AML-193 (cell line): ENCODE data around the gene FAM9C.
A peak's percentile ranks its signal among the peaks of the same experiment; 100 is the strongest.
"Not testable (repeated sequence)": the region's sequence is repeated elsewhere in the genome, so short reads cannot be mapped to it uniquely, and the experiment has no call there.

Source experiments
- DNase-seq, 2 experiments: peaks; one replicate each; lab custom pipeline; 2025; lab: John Stamatoyannopoulos, UW

The FAM9C gene

DNA sequence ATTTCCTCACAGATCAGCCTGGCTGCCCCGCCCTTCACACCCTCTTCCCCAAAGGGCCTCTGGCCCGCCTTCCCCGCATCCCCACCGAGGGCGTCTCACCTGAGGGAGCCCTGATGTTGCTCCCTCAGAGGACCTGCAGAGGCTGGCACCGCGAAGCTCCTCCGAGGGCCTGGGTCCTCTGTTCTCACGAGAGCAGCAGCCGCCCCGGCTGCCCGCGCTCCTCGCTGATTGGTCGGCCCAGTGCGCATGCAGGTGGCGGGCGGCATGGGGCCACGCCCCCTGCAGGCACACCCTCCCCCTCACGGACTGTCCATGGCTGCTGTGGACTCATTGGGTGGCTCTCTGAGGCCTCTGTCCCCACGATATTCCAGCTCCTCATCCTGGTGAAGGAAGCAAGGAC lies at the start of gene FAM9C:
Gene FAM9C, minus strand, starts transcription at position 180 of the 400 bp plus-strand sequence. CDS start 831 bp downstream, outside the sequence.
- no peak for DNase-seq

DNA sequence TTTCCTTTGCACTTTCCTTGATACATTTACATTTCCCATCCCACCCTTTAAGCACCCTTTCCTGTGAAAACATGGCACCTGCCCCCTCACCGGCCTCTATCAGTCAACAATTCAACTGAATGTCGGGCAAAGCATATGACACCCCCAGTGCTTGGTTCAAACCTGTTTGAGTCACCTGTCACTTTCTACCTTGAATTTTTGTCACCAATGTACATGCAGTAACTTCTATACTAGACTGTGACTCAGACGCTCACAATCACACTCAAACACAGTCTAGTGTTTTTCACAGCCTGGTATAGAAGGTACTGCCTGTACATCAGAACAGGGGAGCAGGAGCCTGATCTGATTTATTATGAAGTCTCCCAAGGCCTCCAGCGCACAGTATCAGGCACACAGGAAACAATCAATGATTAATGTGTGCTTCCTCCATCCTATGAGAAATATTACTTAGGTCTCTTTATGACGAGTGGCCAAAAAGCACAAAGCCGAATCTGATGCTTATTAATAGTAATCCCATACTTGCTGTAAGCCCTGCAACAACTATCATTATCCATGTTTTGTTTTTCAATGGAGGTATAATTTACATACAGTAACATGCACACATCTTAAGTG lies 49.2 kb upstream of the FAM9C start:
- DNase-seq = no peak

DNA sequence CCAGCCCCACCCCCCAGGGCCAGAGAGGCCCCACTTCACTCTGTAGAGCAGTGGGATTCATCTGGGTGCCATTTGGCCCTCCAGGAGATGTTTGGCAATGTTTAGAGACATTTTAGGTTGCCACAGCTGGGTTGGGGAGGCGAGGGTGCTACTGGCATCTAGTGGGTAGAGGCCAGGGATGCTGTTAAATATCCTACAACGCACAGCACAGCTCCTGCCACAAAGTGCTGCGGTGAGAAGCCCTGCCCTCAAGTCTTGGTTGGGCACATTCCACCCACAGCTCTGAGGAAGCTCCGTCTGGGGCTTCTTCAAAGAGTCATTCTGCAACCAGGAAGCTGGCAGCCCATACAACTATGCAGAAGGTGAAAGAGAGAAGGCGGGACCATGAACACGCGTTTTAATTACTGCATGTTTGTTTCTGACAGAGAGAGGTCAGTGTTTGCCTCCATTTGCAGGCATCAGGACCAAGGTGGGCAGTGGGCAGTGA lies 48.1 kb upstream of the FAM9C start:
- peak; percentile 77 to 84 for DNase-seq

DNA sequence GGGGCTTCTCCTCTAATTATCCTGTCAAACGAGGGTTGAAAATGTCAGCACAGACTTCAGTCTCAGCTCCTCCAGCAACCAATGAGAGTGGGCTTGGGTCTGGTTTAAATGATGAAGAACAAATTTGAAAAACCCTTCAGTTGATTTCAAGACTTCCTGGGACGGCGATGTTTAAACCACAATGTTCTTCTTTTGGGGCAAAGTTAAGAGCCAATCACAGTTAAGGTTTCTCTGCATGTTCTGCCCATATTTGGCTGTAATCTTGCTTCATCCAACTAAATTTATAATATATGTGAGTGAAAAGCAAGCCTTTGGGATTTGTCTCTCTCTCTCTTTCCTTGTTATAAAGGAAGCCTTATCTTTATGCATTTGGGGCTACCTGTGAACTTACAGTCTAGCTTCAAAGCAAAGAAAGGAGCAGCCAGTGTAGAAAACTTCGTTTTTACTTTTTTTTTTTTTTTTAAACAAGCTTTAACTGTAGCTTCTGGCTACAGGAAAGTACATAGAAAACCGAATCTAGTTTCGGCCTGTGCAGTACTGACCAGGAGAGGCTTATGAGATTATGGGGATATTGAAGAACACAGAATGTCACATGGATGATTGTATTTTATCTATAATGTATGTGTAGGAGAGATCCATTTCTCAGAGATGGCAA lies 46.8 kb upstream of the FAM9C start:
- DNase-seq = peak; percentile 81 to 83

DNA sequence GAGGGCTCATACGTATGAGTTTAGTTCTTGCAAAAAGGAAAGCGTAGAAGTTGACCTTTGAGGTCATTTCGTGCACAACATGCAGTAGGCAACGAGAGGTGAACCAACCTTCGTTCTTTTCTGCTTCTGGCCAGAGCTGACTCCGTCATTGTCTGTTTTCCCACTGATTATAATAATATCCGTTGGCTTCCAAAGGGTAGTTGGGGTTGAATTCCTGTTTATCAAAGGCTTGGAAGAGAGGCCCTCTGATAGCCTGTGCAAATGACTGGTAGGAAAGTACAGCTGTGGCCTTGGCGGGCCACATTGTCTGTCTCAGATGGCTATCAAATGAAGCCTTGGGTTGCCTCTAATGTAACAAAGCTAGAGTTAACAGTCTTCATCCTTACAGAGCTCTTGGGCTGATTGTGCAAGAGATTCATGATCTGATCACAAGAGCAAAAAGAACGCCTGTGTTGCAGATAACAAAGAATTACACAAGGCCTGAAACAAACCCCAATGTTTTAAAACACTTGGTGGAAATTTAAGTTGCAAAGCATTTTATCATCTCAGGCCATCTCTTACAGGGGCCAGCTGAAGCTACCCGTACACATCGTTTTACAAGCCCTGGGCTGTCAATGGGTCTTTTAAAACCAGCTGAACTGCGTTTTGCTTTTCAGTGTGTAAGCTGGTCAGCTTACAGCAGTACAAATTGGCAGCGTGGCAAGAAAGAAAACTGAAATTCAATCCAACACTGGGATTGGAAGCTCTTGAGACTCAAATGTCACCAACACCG lies 46.1 kb upstream of the FAM9C start:
- peak; percentile 42 to 47 for DNase-seq

DNA sequence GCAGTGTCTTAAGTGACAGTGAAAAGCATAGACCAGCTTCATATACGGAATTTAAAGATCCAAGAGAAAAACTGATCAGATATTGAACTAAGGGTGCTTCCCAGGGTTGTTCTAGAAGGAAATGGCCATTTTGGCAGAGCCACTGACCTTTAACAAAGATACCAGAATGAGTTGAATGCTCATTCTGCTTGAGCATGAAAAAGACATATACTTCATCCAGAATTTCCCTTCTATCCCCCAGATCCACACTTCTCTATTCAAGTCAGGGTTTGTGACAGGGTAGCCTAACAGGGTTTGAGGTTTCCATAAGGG lies 45.6 kb upstream of the FAM9C start:
- DNase-seq = no peak

DNA sequence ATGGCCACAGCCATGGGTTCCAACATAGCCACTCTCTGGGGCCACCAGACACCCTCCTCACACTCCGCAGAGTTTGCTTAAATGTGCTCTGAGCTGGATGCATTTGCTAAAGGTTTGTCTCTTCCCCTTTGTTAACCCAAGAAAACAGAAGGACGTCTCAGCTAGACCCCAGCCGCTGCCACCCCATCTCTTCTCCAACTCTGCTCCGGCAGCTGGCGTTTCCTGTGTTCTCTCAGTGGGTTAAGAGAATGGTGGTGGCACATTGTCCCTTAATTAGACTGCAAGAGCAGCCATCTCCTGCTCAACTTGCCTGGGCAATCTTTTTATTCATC lies 43.7 kb upstream of the FAM9C start:
- DNase-seq = no peak

DNA sequence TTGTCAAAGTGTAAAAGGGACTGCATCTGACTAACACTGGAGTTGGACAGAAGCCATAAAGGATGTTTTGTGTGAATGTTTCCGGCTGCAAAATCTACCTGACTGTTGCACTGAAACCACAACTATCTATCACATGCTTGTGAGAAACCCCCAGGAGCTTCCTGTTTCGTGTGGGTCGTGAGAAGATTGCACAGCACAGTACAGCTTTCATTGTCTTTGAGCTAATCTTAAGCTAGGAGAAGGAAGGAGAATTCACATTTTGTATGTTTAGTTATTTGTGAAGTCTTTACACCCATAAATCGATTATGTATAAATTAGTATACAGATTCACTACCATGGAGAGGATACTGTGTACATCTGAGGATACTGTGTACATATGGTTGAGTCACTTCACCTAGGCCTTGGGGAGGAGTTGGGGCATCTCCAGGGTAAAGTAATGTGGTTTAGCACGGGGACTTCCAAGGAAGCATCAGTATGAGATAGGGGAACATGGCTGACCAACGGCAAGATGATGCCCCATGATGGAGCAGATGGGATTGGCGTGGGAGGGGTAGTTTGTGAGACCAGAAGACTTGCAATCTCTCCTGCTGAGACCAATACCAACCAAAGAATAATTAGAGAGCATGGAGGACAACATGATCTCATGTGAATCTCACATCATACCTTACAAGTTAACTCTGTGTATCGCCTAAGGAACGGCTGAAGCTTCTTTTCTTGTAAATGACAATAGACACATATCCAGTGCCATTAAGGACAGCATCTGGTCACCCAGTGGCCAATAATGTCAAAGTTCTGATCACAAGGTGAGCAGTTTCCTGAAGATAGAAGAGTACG lies 43.1 kb upstream of the FAM9C start:
- DNase-seq = peak; percentile 61 to 78

DNA sequence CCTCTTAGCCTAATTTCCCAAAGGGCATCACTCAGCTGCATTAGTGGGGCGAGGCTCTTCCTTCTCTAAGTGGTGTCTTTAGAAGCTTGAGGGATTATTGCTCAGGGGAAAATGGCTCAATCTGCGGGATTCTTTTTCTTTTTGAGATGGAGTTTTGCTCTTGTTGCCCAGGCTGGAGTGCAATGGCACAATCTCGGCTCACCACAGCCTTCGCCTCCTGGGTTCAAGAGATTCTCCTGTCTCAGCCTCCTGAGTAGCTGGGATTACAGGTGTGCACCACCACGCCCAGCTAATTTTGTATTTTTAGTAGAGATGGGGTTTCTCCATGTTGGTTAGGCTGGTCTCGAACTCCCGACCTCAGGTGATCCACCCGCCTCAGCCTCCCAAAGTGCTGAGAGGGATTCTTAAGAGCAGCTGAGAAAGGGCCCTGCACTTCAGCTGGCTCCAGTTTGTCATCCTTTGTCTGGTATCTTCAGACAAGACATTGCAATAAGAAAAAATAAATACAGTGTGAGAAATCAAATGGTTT lies 42.4 kb upstream of the FAM9C start:
- not testable (repeated sequence) for DNase-seq

DNA sequence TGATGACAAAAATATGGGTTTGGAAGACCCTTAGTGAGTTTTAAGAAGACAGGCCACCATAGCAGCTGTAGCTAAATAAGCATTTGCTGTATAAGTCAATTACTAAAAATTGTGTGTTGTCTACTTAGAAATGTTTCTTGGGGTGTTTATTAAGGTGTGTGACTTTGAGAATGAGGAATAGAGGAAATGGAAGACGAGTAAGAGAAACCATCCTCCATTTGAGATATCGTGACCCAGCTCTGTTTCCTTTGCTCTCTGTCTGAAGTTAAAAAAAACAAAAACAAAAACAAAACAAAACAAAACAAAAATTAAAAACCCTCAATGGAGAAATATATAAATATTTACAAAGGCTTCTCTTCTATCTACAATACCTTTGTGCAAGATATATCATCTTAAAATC lies 41.7 kb upstream of the FAM9C start:
- DNase-seq = no peak

DNA sequence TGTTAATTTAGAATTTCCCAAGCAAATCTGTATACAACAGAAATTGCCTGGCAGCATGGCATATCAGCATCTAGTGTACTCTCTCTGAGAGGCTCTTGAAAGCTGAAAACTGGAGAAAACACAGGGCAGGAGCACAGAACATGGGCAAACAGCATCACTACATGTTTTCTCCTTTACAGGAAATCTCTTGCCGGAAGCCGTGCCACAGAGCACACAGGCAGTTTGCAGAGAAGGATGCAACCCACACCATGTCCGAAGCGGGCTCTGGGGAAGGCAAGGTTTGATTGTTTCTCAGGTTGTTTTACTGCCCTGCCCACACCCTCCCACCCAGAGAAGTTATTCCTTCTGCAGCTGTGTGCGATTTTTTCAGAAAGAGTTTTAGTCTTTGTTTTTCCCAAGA lies 41.1 kb upstream of the FAM9C start:
- peak; percentile 5 to 24 for DNase-seq

DNA sequence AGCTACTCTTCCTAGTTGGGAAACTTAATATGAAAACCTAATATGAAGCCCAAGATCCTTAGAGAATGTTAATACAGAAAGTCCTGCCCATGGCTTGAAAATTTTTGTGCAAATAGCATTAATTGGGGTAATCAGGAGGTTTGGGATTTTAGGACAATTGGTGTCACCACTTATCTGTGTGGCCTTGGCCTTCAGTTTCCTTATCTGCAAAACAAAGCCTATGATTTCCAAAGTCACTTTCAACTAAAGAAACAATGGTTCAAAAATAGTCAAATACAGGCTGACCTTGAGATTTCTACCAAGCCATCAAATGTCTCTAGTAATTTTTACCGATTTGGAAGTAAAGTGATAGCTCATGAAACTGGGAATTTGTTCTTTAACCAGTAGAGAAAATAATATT lies 40.2 kb upstream of the FAM9C start:
- no peak for DNase-seq

DNA sequence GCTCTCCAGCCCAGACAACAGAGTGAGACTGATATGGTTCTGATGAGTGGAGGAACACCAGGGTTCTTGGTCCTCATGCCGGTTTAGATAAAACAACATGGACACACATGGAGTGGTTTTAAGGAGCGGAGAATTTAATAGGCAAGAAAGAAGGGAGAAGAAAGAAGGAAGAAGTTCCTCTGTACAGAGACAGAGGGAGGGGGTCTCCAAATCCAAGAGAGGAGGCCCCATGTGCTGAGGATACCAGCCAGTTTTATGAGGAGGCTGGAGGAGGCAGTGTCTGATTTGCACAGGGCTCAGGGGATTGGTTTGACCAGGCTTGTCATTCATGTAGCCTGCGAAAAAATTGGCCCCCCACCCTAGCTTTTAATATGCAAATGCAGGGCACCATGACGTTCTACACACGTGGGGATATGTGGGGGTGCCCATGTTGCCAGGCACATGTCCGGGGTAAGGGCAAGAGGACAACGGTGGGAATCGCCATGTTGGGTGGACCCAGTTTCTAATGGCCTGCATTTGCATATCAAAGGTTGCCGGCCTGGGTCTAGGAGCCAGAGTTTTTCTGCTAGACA lies 39.4 kb upstream of the FAM9C start:
- not testable (repeated sequence) for DNase-seq

DNA sequence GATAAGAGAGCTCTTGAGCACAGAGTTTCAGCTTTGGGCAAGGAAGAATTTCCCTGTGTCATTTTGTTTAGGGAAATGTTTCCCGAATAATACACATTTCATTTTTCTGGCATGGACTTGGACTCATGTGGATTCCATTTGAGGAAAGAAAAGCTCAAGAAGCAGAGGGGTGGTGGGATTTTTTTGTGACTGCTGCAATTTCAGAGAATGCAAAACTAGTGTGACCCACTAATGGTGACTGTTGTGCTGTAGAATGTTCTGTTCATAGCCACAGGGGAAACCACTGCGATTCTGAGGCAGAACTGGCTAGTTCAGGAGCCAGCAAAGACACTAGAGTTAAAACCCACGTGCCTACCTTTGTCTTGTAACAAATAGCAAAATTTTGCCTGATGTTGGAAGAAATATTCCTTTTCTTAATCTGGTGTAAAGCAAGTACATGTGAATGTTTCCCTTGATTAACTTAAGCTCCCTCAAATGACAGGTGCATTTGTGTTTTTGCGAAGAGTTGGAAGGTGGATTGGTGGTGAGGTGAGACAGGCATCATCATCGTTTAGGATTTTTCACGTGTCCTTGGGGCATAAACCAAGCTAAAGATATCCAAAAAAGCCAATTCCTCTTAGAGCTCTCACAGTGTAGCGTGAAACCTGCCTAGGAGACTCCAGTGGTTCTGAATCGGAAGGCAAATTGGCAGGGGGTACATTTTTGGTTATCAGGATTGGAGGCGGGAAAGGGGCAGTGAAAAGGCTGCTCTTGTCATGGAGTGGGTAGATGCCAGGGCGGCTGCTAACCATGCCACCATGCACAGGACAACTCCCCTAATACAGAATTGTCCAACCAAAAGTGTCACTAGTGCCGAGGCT lies 38.0 kb upstream of the FAM9C start:
- DNase-seq = no peak

DNA sequence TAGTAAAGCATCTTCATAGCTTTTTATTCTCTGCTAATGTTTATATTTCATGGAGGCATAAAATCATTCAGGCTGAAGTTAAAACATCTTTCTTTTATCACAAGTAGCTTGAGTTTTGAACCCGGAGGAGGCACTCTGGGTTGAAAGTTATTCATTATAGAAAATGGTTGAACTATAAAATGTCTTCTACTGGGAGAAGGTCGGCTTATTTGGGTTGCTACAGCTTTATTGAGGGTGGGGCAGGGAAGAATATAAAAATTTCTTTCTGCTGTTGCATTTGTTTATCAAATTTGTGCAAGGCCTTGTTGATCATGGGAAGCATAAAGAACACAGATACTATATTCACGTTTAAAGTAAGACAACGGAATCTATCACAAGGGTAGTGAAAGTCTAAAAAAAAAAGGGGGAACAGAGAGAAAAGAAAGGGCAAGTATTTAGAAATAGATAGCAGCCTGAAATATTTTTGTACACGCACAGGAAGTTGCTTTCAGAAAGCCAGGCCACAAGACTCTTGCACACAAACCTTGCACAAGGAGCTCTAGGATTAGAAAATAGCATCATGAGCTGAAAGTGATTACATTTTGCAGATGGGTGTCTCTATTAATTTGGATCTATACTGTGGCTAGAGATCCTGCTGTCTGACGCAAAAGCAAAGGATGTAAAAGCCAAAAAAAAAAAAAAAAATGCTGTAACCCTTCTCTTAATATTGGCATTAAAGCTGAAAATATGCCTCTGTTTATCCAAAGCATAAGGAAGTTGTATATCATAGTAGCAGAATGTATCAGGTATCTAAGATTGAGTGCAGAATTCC lies 37.2 kb upstream of the FAM9C start:
- DNase-seq = peak; percentile 74 to 75

DNA sequence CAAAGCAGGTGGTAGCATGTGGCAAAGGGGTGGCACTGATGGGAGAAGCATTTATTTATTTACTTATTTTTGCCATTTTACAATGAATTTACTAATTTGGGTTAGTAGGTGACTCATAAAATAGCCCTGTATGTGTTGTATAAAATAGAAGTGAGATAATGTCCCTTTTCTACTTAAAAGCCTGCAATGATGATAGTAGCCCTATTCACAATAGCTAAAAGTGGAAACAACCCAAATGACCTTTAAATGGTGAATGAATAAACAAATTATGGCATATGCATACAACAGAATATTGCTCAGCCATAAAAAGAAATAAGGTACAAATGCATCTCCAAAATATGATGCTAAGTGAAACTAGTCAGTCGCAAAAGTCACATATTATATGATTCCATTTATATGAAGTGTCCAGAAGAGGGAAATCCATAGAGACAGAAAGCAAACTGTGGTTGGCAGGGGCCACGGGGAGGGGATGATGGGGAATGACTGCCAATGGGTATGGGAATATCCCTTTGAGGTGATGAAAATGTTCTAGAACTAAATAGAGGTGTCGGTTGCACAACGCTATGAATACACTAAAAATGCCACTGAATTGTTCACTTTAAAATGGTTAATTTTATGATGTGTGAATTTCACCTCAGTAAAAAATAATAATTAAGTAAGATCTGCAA lies 35.8 kb upstream of the FAM9C start:
- no peak for DNase-seq

DNA sequence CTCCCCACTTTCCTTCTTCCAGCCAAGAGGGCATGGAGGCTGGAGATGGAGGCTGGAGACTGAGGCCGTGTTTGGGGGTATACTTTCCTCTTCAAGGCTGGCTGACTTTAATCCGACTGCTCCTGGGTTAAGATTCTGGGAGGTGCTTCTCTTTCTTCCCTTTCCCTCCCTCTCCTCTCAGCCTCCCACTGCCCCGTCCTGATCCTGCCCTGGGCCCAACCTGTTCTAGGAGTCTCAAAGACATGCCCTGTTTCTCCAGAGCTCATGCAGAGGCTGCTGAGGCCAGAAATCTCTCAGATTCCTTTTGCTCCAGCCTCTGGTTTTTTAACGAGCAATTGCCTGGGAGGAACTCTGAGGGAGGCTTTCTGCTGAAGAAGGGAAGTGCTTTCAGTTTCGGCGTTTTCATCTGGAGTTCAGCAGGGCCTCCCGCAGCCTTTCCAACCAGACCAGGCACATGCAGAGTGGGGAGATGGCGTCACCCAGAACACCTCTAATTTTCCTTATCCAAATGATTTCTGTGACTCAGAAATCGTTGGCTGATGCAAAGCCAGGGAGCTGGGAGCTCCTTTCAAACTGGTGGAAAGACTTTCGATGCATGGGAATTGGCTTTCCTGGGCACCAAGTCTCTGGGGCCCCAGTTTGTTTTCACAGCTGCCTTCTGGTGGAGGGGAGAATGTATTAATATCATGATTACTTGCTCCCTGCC lies 34.5 kb upstream of the FAM9C start:
- peak in 1 of 2 experiments; percentile 6 for DNase-seq

DNA sequence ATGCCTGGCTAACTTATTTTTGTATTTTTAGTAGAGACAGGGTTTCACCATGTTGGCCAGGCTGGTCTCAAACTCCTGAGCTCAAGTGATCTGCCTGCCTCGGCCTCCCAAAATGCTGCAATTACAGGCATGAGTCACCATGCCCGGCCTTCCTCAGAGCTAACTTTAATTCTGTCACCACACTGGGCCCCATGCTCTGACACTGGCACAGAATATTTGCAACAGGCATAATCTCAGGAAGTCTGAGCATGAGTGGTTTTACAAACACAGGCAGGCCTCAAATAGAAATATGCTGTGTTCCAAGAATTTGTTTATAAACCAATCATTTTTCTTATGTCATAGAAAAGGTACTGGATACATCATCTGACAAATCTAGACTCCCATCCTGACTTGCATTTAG lies 32.7 kb upstream of the FAM9C start:
- peak; percentile 5 to 32 for DNase-seq
